ENCODE data around the gene BARX2. TPM values are rescaled to one million over a fixed set of nuclear protein-coding genes. Genes with fewer than 3 reads are reported as not detected.

BARX2 gene
- total RNA-seq, 1 donor from 2014 or later = 9.1 TPM

- Mint-ChIP-seq H3K36me3 (ENCODE audit: low read depth) (no peaks in the 10 kb centered on the region), H3K27ac (no peak overlapping the region), H3K4me3 (no peak overlapping the region), H3K27me3 (ENCODE audit: insufficient read depth) (no peaks in the 10 kb centered on the region), H3K4me1 (ENCODE audit: low read depth) (no peaks in the 10 kb centered on the region), H3K9me3 (peaks cover 11% of the 10 kb centered on the region)
- DNase-seq (ENCODE audit: low spot score) = no peak
- intact Hi-C loops (cut with micrococcal nuclease) = no loop called here
Measured at GRCh38 chr11:129458756-129459535, 83.3 kb downstream of the BARX2 start.

- Mint-ChIP-seq H3K4me1 (ENCODE audit: low read depth) (no peaks in the 10 kb centered on the region), H3K27ac (no peak overlapping the region), H3K27me3 (ENCODE audit: insufficient read depth) (peaks cover 4% of the 10 kb centered on the region), H3K4me3 (no peak overlapping the region), H3K36me3 (ENCODE audit: low read depth) (no peaks in the 10 kb centered on the region), H3K9me3 (peaks cover 15% of the 10 kb centered on the region)
- intact Hi-C loops (cut with micrococcal nuclease) = no loop called here
- no peak for DNase-seq (ENCODE audit: low spot score)
Measured at GRCh38 chr11:129460714-129461113, 85.1 kb downstream of the BARX2 start.

- Mint-ChIP-seq H3K4me1 (ENCODE audit: low read depth) (no peaks in the 10 kb centered on the region), H3K36me3 (ENCODE audit: low read depth) (no peaks in the 10 kb centered on the region), H3K27me3 (ENCODE audit: insufficient read depth) (no peaks in the 10 kb centered on the region), H3K4me3 (no peak overlapping the region), H3K27ac (no peak overlapping the region), H3K9me3 (no peaks in the 10 kb centered on the region)
- intact Hi-C loops (cut with micrococcal nuclease) = no loop called here
- DNase-seq (ENCODE audit: low spot score) = no peak
Measured at GRCh38 chr11:129484068-129484467, 108.4 kb downstream of the BARX2 start.

GRCh38 chr11:129489249-129489648, 113.6 kb downstream of the BARX2 start:
- no peak overlapping the region for H3K27ac Mint-ChIP-seq
- H3K36me3 Mint-ChIP-seq (ENCODE audit: low read depth) = no peaks in the 10 kb centered on the region
- peaks cover 3% of the 10 kb centered on the region for H3K27me3 Mint-ChIP-seq (ENCODE audit: insufficient read depth)
- DNase-seq (ENCODE audit: low spot score) = no peak
- intact Hi-C loops (cut with micrococcal nuclease) = no loop called here
- H3K9me3 Mint-ChIP-seq = no peaks in the 10 kb centered on the region
- no peak overlapping the region for H3K4me3 Mint-ChIP-seq
- no peaks in the 10 kb centered on the region for H3K4me1 Mint-ChIP-seq (ENCODE audit: low read depth)

- Mint-ChIP-seq H3K36me3 (ENCODE audit: low read depth) (no peaks in the 10 kb centered on the region), H3K4me1 (ENCODE audit: low read depth) (no peaks in the 10 kb centered on the region), H3K4me3 (no peak overlapping the region), H3K9me3 (no peaks in the 10 kb centered on the region), H3K27me3 (ENCODE audit: insufficient read depth) (peaks cover 3% of the 10 kb centered on the region), H3K27ac (no peak overlapping the region)
- intact Hi-C loops (cut with micrococcal nuclease) = no loop called here
- DNase-seq (ENCODE audit: low spot score) = no peak
Measured at GRCh38 chr11:129490004-129490403, 114.4 kb downstream of the BARX2 start.

GRCh38 chr11:129493746-129494145, 118.1 kb downstream of the BARX2 start:
- Mint-ChIP-seq H3K27ac (no peak overlapping the region), H3K27me3 (ENCODE audit: insufficient read depth) (peaks cover 8% of the 10 kb centered on the region)
- DNase-seq (ENCODE audit: low spot score) = no peak

More at GRCh38 chr11:129493746-129494145, 118.1 kb downstream of the BARX2 start:
- intact Hi-C loops (cut with micrococcal nuclease) = no loop called here
- no peaks in the 10 kb centered on the region for H3K36me3 Mint-ChIP-seq (ENCODE audit: low read depth)
- peaks cover 12% of the 10 kb centered on the region for H3K9me3 Mint-ChIP-seq
- H3K4me3 Mint-ChIP-seq = no peak overlapping the region
- H3K4me1 Mint-ChIP-seq (ENCODE audit: low read depth) = no peaks in the 10 kb centered on the region

Other genes starting within 250 kb of the BARX2 start
- gene ARHGAP32, start 183.5 kb upstream of the BARX2 start, total RNA-seq = 4.3 and 6.2 TPM in 2 replicates

Measured in activated T-helper 1 cell treated with anti-CD3 and anti-CD28 coated beads, Interleukin-12 subunit alpha, Interleukin-12 subunit beta, Interleukin-2, Interleukin-4 antibody, amounts not matched to agents 30 ng/mL and 10 ng/mL and 1 ng/mL, durations not matched to agents 14 hours and 24 hours and 36 hours (primary cell).